GM13976 (cell line): ENCODE results near the gene OR4D1.
A peak's percentile ranks its signal among the peaks of the same experiment; 100 is the strongest.

Experiments
- DNase-seq: peaks from one replicate; pipeline ENCODE4 v3.0.0; 2012; ENCODE audit warnings: low spot score
- CTCF ChIP-seq: IDR thresholded peaks from 2 replicates; pipeline ENCODE4 v1.5.1; 2012; ENCODE audit warnings: borderline replicate concordance, mild to moderate bottlenecking; ENCODE audit not compliant: insufficient read depth; ENCODE audit errors: extremely low read depth, missing control alignments, control extremely low read depth
- in situ Hi-C: fragments of 300-500 bp; cut with MboI; formaldehyde crosslinking; loops from one replicate; pipeline ENCODE4 v1.12.0; 2022; ENCODE audit warnings: low sequenced_read_pairs, mixed read lengths, inconsistent platforms; ENCODE audit not compliant: unreplicated experiment

Gene OR4D1

GRCh38 chr17:58187675-58188074 is 39.5 kb downstream of the OR4D1 start:
- no peak for TF ChIP-seq CTCF
- DNase-seq: no peak
- in situ Hi-C loops: no loop called here

DNA sequence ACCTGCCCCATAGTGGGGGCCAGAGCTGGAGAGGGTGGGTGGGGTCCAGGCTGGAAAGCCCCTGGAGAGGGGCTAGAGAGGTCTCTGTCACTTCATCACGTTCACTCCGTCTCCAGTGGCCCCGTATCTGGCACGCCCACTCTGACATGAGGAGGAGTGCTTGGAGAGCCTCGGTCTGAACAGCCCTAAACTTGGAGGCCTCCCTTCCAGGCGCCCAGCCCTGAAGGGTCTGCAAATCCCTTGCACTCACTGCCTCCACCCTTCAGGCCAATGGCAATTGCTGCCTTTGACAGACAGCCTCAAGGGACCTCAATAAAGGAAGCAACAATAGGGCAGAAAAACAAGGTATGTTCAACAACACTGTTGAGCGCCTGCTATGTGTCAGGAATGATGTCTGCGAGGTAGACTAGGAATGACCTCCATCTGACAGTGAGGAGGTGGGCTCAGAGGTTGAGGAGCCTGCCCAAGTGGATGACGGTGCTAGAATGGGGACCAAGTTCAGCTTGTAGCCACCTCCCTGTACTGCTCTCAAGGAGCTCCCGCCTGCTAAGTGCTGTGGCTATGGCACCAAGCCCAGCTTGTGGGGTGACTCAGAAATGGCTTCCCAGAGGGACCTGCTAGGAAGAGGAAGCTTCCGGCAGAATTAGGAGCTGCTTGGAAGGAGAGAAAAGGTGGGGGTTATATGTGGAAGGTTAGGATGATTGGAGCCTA is 41.4 kb downstream of the OR4D1 start:
- in situ Hi-C loops: no loop called here
- TF ChIP-seq CTCF: no peak
- DNase-seq: no peak

DNA sequence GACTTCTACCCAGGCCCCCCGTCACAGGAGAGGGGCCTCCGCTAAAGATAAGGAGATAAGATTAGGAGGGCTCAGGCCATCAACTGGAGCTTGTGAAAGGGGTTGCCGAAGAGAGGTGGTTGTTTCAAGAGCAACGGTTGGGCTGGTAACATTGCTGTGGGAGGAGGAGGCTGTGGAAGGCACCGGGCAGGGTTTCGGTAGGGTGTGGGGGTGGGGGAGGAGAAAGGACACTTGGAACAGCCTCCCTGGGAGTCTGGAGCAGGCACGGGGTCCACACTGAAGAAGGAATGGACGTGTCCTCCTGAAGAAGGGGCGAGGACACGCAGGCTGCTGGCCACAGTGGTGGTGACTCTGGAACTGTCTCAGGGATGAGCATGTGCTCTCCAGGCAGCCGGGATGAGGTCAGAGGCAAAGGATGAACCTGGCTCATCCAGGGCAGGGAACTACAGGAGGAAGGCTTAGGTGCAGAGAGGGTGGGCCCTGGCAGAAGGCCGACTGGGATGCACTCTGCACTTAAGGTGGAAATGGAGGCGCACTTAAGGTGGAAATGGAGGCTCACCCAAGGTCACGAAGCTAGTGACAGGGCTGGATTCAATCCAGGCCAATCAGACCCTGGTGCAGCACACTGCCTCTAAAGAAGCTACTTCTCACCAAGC is 43.2 kb downstream of the OR4D1 start:
- in situ Hi-C loops: no loop called here
- DNase-seq: no peak
- TF ChIP-seq CTCF: no peak

DNA sequence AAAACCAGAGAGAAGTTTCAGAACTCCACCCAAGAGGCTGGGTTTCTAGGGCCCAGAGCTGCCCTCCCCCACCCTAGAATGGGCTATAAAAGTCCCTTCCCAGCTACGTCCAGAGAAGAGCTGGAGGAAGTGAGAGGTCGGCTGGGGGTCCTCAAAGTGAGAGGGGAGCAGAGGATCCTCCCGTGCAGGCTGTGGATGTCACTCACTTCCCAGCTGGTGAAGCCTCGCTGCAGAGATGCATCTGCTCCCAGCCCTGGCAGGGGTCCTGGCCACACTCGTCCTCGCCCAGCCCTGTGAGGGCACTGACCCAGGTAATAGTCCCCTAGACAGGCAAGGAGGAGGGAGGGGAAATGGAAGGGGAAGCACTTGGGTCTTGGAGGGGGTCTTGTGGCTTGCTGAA is 44.4 kb downstream of the OR4D1 start, which contains the start of gene EPX:
TSS of gene EPX (plus strand) at position 115 of the 400 bp plus-strand sequence. CDS start at position 236, 121 bp downstream.
- in situ Hi-C loops: no loop called here
- TF ChIP-seq CTCF: no peak
- DNase-seq: peak; percentile 50

- in situ Hi-C loops: no loop called here
- DNase-seq: no peak
- TF ChIP-seq CTCF: no peak
Measured at GRCh38 chr17:58193641-58194255, 45.6 kb downstream of the OR4D1 start.

GRCh38 chr17:58195518-58196123 is 47.4 kb downstream of the OR4D1 start:
- TF ChIP-seq CTCF: no peak
- in situ Hi-C loops: no loop called here
- no peak for DNase-seq
